HG03460 (cell line): ENCODE data around the gene GAS2.

ENCODE experiments used
- ATAC-seq: cut with Tn5 transposase; IDR thresholded peaks from one replicate; pipeline ENCODE4 v1.9.1; 2021; ENCODE audit not compliant: unreplicated experiment

The GAS2 gene

GRCh38 chr11:22786475-22786874, 120.1 kb downstream of the GAS2 start:
- ATAC-seq: peak; percentile 86

- ATAC-seq: no peak
Observed at GRCh38 chr11:22787055-22787454, 120.6 kb downstream of the GAS2 start.

- no peak for ATAC-seq
Observed at GRCh38 chr11:22787551-22788162, 121.2 kb downstream of the GAS2 start.

GRCh38 chr11:22792497-22792896, 126.1 kb downstream of the GAS2 start:
- no peak for ATAC-seq

DNA sequence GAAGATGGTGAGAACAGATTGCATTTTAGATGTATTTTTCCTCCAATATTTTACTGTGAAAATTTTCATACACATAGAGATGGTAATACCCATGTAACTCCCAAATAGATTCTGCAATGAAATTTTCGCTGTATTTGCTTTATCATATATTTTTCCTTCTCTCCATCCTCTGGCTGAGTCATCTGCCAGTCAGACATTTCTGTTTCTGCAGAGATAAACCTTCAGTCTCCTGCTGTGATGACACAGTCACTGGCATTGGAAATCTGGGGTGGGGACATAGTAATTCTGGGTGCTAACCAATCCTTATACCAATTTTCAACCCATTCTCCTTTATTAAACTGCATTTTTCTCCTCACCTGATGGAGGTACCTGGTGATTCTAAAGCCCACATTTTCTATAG, 129.5 kb downstream of the GAS2 start:
- ATAC-seq: no peak

DNA sequence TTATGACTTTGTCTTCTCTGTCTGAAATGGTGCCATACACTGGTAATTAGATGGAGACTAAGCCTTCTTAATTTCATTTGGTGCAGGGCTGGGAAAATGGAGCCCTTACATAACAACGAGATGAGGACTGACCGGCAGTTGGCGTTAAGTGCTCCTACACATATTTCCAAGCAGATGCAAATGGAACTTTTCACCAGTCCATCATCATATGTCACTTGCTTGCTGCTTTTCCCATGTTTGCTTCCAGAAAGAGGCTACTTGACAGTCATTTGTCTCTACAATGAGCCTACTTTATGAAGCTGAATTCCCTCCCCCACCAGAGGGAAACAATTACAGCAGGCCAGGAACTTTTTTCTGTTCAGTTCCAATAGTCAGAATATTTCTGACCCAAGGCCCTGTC, 130.6 kb downstream of the GAS2 start:
- no peak for ATAC-seq

DNA sequence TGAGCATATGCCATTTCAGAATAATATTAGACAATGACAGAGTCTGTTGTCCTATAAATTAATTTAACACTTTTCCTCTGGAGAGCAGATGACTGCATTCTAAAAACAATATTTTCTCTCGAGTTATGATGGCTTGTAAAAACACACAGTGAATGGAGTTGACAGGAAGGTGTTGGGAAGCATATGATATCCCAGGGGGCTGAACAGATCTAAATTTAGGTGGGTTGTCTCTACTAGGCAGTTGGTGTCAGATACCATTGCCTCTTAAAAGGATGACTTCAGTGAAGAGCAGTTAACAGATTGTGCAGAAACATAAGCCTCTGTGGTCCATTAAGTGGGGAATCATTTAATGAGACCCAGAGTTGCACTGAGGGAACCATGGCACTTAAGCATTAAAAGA, 132.5 kb downstream of the GAS2 start:
- ATAC-seq: no peak

GRCh38 chr11:22800482-22800881, 134.1 kb downstream of the GAS2 start:
- no peak for ATAC-seq

DNA sequence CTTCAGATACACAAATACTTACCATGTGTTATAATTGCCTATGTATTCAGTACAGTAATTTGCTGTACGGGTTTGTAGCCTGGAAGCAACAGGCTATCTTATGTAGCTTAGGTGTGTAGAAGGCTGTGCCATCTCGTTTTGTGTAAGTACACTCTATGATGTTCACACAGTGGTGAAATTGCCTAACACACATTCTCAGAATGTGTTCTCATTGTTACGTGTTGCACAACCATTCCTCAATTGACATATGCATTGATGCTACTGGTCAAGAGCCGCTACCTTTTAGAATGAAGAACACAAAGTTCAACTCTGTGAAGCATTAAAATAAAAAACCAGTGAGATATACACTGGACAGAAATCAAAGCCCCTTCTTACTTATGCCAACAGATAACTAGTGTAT, 136.4 kb downstream of the GAS2 start:
- ATAC-seq: no peak

DNA sequence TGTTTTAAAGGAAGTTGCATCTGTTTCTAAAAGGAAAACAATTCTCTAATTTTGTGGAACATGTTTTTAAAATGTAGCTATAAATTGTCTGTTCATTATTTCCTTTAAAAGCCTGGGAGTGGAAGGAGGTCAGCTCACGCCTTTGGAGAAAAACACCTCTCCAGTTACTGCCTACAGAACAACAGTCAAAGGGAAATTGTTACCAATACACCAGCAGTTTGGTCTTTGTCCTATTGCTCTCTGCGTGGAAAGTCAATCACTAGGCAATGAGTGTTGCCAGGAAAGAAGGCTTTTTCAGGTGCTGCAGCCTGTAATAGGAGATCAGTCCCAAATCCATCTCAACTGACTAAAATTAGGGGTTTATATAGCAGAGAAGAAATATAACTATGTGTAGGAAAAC, 141.0 kb downstream of the GAS2 start:
- no peak for ATAC-seq

DNA sequence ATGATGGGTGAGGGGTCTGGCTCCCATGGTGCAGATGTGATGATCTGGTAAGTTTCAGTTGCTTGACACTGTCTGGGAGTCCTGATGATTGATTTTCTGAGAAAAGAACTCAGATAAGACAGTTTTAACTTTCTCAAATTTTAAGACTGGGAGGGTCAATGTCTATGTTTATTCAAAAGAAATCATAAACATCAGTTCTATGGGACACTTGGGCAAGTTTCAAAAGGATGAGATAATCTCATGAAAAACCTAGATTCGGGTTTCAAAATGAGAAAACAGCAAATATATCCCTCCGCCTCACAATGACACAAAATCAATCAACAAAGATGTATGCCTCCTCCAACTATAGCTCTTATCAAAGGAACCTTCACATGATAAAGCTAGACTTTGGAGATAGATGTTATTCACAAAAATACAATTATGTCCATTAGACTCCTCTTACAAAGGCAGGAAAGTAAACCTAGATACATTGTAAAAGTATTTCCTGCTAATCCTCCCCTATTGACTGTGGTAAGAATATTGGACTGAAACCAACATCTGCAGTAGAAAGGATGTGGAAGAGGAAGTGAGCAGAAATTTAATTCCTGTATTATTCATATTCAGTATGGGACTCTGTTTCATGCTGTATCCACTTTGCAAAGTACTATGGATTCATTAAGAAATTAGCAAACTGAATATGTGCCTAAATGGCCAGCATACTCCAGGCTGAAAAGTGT, 141.6 kb downstream of the GAS2 start:
- ATAC-seq: peak; percentile 96

DNA sequence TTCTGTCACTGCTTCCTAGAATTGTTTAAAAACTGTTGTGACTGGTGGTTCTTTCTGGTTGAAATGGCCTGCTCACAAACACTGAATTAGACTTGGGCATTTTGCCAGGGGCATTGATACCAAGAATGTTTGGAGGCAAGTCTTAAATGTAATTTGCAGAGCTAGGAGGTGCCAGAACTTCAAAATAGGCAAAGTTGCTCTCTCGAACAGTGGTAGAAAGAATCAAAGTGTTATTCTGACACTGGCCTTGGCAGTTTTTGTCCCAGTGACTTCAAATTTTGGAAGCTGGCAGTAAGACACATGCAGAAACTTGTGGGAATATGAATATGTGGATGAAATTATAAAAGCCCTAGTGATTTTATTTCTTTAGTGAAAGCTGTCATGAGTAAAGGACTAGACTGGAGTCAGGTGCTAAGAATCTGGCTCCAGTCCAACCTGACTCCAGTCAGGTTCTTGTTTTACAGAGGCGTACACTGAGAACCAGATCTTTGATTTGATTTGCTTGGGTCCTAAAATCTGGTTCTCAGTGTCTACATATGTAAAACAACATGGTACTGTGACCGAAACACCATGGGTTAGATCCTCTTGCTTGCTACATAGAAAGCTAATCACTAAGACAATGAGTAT, 142.3 kb downstream of the GAS2 start:
- ATAC-seq: peak; percentile 34

GRCh38 chr11:22809893-22810292, 143.5 kb downstream of the GAS2 start:
- ATAC-seq: no peak

GRCh38 chr11:22822203-22822602, 155.8 kb downstream of the GAS2 start:
- ATAC-seq: no peak

- ATAC-seq: no peak
Observed at GRCh38 chr11:22828373-22828772, 162.0 kb downstream of the GAS2 start.

DNA sequence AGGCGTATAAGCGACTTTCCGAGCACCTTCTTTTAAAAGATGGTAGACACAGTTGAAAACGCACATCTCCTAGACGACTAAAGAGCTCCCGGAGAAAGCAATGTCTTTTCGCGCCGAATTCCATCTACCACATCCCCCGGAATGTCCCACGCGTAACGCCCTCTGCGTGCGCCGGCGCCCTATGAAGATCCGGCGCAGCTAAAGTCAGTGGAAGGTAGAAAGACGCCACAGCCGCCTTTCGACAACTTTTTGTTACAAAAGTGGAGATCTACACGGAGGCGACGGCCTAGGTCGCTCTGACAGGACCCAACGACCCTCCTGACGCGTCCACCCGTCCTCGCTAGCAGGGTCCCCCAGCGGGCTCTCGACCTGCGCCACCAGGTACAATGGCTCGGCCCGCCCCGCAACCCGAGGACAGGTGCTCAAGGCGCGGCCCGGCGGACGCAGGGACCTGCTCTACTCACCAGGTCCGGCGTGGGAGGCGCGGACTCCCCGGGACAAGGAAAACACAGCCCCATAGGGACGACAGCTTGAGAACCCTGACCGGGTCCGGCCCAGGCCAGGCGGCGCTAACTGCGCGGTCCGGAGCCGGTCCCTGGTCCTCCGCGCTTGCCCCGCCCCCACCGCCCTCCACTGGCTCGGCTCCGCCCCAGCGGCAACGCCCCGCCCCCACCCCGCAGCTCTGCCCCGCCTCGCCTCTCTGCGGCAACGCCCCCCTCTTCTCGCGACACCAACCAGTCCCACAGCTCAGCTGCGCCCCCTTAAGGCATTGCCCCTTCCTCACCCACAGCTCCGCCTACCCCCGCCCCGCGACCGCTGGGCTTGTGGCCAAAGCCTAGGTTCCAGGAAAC, 163.0 kb downstream of the GAS2 start, which contains the start of gene SVIP:
Gene SVIP, minus strand, starts transcription at position 571 of the 851 bp plus-strand sequence. Its CDS starts 53 bp downstream, at position 518.
- ATAC-seq: peak; percentile 92

GRCh38 chr11:22830082-22830414, 163.6 kb downstream of the GAS2 start:
- no peak for ATAC-seq

DNA sequence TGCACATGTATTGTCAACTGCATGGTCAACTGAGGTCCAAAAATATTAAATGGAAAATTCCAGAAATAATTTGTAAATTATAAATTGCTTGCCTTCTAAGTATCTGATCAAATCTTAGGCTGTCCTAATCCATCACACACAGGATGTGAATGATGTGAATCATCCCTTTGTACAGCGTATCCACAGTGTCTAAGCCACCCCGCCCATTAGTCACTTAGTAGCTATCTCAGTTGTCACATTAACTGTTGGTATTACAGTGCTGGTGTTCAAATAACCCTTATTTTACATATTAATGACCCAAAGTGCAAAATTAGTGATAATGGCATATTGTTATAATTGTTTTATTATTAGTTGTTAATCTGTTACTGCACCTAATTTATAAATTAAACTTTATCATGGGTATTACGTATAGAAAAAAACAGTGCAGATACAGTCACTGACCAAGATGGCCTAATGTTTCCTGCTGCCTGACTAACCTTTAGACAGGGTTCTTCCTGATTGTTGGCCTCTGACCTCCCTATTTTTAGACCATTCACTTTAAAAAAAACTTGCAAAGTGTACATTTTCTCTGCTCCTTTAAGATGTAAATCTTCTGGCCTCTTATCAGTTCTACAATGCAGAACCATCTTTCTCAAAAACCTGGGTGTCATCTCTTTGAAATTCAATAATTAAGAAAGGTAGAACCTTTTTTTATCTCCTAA, 166.1 kb downstream of the GAS2 start:
- ATAC-seq: no peak

DNA sequence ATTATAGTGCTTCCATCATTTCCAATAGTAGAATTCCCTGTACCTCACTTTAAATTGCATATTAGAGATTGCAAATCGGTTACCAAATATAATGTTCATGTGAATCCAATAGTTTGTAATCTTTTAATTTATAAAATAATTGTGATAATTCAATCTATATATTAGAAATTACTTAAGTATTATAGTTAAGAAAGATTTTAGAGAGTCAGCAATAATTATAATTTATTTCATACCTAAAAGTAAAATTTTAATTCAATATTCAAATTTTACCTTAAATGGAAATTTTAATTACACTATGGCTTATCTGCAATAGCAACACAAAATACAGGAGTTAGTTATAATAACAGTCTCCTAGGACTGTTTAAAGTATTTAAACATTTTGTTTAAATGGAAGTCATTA, 180.3 kb downstream of the GAS2 start:
- no peak for ATAC-seq

DNA sequence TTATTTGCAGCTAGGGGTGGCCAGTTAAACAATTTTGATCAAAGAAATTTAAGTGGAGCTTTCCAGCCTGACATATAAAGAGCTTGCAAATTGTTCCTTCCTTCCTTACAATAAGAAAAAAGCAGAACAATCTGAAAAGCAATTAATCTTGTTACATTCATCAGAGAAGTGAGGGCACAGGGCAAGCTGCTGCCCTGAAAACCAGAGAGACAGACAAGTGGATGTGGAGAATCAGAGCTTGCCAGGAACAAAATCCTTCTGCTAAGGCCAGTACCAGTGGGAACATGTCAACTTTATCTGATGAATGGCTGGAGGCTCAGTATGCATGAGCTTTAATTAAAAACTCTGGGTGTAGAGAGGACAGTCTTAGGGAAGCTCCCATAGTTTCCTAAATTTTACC, 185.1 kb downstream of the GAS2 start:
- ATAC-seq: no peak

- ATAC-seq: no peak
Observed at GRCh38 chr11:22859756-22860155, 193.3 kb downstream of the GAS2 start.
